GM21619 (cell line): ENCODE data around the gene NFKBIE.

Experiments used
- ATAC-seq: cut with Tn5 transposase; IDR thresholded peaks from one replicate; pipeline ENCODE4 v1.9.1; 2021; ENCODE audit not compliant: unreplicated experiment

Gene NFKBIE

DNA sequence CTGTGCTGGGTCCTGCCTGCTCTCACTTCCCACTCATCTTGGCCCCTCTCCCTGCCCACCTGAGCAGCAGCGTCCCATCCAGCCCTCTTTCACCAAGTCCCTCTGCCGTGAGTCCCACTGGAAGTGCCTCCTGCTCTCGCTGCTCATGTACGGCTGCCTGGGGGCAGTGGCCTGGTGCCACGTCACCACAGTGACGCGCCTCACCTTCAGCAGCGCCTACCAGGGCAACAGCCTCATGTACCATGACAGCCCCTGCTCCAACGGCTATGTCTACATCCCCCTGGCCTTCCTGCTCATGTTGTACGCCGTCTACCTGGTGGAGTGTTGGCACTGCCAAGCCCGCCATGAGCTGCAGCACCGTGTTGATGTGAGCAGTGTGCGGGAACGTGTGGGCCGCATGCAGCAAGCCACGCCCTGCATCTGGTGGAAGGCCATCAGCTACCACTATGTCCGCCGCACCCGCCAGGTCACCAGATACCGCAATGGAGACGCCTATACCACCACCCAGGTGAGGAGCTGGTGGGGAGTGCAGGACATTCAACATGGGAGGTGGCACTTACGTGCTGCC lies 7.7 kb upstream of the NFKBIE start:
- ATAC-seq: no peak

DNA sequence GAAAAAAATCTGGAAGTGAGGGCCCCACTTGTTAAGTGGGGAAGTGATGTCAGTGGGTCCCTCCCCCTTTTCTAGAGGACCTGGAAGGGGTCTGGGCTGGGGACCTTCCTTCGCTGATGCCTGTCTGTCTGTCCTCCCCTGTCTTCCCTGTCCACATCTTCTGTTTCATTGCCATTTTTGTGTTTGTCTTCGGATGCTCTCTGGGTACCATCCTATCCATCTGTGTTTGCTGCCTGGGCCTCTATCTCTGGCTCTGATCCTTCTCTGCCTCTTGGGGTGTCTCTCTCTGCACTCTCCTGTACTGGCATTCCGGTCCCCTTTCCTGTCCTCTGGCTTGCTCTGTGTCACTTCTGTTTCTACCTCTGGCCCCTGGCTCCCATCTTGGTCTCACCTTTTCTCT lies 7.2 kb upstream of the NFKBIE start:
- ATAC-seq: no peak

DNA sequence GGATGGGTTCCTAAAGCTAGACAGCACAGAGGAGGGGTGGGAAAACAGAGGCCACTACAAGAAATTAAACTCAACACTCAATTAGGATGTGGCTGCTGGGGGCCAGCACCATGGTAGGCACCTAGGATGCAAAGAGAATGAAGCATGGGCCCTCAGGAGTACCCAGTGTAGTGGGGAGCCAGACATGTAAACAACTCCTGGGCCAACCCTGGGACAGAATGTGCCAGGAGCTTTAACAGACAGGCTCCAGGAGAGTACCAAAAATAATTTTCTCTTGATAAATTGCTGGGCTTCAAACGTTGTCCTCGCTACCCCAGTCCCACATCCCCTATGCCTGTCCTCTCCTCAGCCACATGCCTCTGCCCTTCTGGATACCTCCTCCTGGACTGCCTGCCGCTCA lies 6.6 kb upstream of the NFKBIE start:
- ATAC-seq: no peak

DNA sequence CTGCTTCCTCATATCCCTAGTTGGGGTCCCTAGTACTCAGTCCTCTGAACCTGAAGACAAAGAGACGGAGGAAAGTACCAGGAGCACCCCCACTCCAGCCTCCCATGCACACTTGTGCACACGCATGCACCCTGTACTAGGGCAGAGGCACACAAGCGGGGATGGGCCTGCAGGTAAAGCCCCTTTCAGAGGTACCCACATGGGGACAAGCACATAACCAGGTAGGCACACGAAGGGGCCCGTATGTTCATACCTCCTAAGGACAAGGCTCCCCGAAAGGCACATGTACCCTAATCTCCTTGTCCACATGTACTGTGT lies 6.0 kb upstream of the NFKBIE start:
- ATAC-seq: no peak

DNA sequence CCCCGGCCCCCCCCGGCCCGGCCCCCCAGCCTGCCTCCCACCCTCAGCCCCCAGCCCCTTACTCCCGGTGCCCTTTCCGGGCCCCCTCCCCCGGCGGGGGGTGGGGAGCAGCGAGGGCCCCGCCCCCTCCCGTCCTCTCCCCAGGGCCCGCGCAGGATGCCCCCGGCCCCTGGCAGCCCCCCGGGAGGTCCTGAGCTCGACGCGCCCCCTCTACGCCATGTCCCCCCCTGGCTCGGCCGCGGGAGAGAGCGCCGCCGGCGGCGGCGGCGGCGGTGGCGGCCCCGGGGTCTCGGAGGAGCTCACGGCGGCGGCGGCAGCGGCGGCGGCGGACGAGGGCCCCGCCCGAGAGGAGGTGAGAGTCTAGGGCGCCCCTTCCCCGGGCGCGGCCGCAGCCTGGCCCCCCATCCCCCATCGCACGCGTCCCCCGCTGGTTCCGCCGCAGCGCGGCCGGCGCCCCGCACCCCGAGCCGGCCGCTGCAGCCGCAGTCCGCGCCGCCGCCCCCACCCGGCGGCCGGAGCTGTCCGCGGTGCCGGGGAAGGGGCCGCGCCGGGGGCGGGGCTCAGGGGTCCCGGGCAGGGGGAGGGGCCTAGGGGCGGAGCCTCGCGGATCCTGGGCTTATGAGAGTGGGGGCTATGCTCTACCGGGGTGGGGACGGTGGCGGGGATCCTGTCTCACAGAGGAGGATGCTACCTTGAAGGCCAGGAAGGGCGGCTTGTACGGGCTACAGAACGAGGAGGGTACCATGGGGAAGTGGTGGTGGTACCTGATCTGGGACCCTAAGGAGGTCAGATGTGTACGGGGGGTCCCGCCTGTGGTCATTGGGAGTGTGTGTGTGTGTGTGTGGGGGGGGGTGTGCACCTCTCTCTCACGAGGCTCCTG lies 5.4 kb upstream of the NFKBIE start:
- no peak for ATAC-seq

DNA sequence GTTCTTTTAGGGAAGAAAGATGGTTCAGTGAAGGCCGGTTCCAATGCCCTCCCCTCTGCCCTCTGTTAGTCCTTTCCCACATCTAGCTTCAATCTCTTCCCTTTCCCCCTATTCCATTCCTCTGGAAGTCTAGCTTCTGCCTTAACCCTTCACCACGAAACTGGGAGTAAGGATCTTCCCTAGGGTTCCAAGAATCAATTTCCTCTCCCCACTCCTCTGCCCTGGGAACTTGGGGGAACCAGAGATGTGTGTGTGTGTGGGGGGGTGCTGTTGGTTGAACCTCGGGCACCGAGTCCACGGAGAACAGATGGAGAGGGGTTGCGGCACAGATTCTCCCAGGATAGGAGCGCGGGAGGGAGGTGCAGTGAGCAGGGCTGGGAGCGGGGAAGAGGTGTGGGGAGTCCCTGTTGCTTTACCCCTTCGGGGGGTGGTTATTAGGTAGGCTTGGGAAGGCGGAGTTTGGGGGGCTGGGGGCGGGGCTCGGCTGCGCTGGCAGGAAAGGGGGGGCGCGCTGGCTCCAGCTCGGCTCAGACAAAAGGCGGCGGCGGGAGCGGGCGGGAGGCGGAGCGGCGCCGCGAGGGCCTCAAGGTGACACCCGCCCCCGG lies 4.7 kb upstream of the NFKBIE start, which contains the start of gene TMEM151B:
Gene TMEM151B, plus strand, starts transcription at position 530 of the 605 bp plus-strand sequence. CDS start 293 bp downstream, outside the sequence.
- ATAC-seq: no peak

DNA sequence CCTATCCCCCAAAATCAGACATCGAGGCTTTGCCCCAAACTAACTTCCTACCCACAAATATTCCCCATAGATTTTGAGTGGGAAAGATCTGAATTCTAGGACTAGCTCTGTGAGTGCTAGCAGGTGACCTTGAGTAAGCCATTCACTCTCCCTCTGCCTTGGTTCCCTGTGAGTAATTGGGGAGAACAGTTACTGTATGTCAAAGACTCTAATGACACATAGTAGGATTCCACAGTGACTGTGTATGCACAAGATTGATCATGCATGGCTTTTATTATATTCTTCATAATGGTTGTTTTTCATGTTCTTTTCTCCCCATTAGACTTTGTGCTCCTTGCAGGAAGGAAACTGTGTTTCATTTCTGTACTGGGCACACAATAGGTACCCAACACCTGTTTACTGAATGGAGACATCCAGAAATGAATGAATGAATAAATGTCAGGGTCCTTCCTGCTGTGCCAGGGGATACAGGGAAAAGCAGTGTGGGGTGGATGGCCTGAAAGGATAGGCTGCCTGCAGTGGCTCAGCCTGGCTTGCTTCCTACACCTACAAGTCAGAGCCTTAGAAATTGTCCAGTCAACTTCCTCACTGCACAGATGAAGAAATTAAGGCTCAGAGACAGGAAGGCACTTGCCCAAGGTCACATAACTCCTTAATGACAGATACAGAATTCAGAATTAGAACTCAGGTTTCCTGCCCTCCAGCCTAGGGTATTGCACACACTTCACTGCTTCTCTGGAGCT lies 4.0 kb upstream of the NFKBIE start:
- no peak for ATAC-seq

DNA sequence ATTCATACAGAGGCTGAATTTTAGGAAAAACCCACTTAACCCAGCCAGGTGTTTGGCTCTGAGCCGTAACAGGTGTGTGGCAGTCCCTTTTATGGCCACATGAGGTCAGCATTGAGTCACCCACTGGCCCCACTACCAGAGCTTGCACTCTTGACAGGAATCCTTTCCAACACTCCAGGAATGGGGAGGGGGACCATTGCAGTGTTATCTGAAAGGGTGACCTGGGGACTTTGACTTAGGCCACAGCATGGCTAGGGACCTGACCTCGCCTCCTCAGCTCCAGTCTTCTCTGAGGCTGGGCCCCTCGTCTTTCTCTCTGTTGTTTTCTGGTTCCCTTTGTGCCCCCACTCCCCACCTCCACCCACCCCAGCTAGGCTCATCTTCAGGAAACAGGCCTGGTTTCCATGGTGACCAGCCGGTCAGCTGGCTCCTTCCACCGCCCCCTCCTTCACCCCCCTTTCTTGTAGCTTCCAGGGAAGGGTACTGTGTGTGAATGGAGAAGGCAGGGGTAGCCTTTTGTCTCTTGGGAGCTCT lies 2.8 kb upstream of the NFKBIE start:
- no peak for ATAC-seq

DNA sequence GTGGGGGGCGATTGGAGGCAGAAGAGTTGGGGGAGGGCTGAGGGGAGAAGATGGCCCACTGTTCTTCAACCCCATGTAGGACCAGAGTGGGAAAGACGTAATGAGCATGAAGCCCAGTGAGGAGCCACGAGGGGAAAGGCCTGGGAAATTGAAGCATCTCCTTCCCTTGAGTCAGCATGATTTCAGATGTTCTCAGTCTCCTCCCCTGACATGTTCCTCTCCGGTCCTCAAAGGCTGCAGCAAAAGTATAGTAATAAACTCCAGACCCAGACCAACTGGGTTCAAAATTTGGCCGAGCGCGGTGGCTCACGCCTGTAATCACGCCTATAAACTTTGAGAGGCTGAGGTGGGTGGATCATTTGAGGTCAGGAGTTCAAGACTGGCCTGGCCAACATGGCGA lies 1.9 kb upstream of the NFKBIE start:
- no peak for ATAC-seq

DNA sequence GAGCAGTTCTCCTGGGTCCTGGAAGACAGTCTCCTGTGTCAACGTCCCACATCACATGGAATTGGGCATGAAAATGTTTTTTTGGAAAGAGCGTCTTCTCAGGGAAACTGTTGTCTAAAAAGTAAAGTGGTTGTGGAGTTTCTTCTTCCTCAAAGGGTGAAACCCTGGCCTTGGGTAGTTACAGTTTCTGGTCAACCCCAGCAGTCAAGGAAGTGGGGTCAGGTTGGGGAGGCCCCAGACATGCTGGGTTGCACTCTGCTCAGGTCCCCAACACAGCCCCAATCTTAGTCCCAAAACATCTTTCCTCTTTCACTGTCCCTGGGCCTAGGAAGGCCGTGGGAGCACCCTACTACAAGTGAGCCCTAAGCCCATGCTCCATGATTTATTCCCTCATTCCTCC lies 996 bp upstream of the NFKBIE start:
- ATAC-seq: peak; percentile 28

DNA sequence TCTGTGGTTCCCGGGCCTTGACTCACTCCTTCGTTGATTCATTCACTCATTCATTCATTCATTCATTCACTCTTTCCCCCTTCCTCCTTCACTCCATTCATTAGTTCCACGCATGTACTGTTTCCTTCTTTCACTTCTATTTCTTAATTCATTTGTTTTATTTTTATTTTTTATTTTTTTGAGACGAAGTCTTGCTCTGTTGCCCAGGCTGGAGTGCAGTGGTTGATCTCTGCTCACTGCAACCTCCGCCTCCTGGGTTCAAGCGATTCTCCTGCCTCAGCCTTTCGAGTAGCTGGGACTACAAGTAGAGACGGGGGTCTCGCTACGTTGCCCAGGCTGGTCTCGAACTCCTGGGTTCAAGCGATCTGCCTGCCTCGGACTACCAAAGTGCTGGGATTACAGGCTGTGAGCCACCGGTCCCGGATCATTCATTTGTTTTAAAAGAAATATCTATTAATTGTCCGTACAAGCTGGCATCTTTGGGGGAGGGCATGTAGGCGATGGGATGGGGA lies 427 bp upstream of the NFKBIE start:
- ATAC-seq: no peak

DNA sequence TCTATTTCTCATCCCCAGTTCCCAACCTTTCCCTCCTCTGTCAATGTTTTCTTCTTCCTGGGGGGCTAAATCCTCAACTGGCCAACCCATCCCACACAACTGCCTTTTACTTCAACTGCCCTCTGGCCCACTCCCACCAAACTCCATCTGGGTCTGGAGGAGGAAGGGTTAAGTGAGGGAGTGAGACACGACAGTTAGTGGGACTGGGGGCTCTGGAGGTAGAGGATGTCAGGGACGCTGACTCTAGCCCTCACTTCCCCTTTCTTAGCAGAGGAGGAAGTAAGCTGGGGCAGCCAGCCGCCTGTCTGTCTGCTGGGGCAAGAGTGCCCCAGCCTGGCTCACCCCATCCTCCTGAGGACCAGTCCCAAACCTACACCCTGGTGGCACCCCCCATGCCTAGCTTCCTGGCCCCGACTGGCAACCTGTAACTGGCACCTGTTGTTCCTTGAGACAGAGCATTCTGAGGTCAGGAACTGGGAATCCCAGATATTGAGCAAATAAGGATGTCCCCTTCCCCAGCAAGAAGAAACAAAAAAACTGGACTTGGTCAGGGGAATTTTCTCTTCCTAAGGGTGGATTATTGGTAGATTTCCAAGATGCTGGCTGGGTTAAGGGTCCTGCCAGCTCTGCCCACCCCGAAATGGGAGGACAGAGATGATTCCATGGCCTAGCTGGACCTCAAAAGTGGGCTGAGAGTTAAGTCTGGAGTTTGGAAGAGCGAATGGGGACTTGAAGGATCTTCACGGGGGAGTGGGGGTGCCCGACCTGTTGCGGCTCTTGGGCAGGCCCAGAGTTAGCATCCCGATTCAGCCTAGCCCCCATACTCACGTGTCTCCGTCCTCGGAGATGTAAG lies 971 bp downstream of the NFKBIE start:
- ATAC-seq: no peak

DNA sequence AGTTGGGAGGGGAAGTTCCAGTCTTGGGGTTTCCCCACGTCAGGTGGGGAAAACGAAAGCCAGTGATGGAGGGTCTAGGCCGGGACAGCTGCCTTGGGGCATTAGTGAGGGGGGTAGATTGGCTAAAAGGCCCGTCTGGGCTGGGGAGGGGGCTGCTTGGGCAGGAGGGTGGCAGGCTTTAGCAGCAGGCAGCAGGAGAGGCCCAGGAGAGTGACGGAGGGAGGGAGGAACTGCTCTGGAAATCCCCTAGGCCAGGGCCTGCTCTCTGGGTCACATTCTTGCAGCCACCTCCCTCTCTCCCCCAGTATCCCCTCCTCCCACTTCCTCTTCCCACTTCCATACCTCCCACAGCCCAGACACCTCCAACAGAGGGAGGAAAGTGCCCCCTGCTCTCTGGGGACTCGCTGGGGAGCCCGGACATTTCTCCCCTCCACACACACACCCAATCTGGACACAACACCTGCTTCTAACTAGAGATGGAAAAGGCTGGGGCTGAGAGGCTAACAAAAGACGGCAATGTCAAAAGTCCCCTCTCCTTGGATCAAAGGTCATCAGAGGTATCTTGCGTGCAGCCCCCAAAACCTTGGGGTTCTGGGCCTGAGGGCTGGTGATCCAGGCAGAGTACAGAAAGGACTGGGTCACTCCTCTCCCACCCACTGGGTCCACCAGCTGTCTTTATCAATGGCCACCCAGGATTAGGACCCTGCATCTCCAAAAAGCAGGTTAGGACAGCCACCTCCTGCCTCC lies 1.8 kb downstream of the NFKBIE start:
- ATAC-seq: no peak

DNA sequence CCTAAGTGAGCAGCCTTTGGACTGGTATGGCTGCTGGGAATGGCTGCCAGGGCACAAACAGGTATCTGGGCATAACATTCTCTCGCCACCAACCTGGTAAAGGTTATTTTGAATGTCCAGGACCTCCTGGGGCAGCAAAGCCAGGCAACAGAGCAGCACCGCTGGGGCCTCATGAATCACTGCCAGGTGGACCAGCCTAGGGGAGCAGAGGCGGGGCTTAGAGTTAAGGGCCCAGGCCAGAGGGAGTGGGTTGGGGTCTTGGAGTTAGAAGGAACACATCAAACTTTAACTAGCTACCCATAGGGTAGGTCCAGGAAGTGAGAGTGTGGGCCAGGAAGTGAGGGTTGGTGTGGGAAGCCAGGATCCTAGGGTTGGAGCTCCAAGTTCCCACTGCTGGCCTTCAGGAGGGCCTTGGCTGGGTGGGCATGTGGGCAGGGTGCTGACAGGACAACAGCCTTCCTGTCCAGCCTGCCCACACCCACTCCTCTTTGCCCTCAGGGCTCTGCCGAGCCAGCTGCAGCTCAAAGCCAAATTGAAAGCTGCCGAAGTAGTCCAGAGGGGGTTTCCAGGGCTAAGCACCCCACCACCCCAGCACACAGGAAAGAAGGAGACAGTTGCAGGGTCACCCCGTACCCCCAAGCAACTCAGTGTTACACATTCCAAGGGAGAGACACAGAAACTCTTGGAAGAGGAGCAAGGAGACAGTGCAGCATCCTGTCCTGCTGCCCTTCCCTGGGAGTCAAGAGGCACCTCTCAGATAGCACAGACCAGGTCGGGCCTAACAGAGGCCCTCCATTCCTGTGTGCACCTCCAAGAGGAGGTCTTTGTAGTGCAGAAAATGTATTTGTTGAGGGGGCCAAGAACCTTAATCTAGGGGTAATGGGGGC lies 2.6 kb downstream of the NFKBIE start:
- ATAC-seq: no peak

DNA sequence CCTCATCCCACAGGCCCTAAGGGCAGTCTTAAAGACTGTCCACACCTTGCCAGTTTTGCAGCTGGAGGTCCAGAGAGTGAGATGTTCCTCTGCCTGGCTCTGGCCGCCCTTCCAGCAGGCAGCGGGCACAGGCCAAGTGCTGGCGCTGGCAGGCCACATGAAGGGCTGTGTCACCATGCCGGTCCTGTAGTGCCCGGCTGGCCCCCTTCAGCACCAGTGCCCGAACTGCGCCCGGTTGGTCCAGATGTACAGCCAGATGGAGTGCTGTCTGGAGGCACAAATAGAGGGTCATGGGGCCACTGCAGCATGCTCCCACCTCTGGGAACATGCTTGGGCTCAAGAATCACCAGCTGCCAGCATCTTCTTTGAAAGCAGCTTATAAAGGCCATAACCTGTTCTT lies 3.8 kb downstream of the NFKBIE start:
- no peak for ATAC-seq

DNA sequence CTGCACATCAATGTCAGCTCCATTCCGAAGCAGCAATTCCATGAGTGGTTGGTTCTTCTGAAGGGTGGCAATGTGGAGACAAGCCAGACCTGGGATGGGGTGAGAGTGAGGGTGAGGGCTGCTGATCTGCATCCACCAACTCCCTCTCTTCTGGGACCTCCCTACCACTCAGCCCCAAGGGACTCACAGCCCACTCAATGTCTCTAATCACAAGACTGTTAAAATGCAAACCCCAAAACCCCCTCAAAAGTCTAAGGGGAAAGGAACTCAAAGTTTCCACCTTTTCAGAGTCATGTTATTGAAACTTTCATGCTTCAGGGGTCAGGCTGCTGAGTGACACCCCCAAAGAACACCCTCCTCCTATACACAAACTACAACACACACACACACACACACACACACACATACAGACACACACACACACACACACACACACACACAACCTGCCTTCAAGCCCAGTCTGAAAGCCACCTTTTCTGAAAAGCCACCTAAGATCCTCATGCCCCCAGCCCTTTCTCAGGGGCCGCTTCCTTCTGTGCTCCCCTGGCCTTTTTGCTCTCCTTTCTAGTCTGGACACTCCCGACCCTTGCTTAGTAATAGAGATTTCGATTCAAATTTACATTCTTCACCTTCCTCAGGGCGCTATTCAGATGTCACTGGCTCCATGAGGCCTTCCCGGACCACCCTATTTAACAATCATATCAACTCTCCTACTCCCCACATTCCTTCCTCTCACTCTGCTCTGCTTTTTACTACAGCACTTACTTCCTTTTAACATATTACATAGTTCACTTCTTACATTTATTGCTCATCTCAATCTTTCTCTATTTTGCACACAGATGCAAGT lies 4.7 kb downstream of the NFKBIE start:
- no peak for ATAC-seq

DNA sequence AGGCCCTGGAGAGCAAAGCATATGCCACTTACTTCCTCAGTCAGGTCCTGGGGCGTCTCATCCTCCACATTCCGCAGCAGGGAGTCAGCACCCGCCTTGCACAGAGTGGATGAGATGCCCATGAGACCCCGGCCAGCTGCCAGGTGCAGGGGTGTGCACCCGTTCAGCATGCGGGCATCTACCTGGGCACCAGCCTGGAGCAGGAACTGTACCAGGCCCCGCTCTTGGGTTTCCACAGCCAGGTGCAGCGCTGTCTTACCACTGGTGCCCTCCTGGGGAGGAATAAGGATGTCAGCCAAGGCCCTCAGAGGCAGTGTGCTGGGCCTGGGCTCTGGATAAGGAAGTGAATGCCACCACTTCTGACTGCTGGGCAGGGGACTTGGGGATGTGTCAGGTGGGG lies 5.3 kb downstream of the NFKBIE start:
- no peak for ATAC-seq

DNA sequence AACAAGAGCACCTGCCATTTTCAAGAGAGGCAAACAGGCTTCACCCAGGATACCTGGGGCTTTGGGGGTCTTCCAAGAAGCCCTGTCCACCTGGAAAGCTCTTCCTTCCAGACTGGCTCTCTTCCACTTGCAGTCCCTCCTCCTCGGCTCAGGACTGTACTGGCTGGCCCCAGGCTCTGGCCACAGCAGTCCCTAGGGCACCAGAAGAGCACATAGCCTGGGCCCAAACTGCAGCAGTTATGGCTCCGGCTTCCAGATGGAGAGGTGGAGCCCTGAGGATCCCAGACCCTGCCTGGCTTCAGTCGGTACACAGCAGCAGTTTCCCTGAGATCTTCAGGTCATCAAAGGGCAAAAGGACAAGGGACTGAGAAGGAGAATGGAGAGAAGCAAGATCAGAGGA lies 6.4 kb downstream of the NFKBIE start:
- ATAC-seq: no peak
